ENCODE results near the gene EXOC6B.

The EXOC6B gene

GRCh38 chr2:72825257-72826155 lies at the start of gene EXOC6B:
Gene EXOC6B (minus strand): TSS chr2:72826033.
- peak; percentile 95 for DNase-seq

GRCh38 chr2:72871880-72872279 lies 46.0 kb upstream of the EXOC6B start:
- DNase-seq = no peak

- DNase-seq = no peak
These were observed 45.2 kb upstream of the EXOC6B start for GRCh38 chr2:72871060-72871459.

GRCh38 chr2:72864500-72864899 lies 38.7 kb upstream of the EXOC6B start:
- DNase-seq = no peak

- no peak for DNase-seq
These were observed 37.2 kb upstream of the EXOC6B start for GRCh38 chr2:72863046-72863445.

GRCh38 chr2:72862239-72862988 lies 36.6 kb upstream of the EXOC6B start:
- DNase-seq = peak; percentile 83

GRCh38 chr2:72859831-72860262 lies 34.0 kb upstream of the EXOC6B start:
- peak; percentile 65 for DNase-seq

- no peak for DNase-seq
These were observed 25.5 kb upstream of the EXOC6B start for GRCh38 chr2:72851333-72851732.

GRCh38 chr2:72849138-72849462 lies 23.3 kb upstream of the EXOC6B start:
- DNase-seq = no peak

GRCh38 chr2:72848436-72849137 lies 22.8 kb upstream of the EXOC6B start:
- DNase-seq = no peak

- DNase-seq = no peak
These were observed 21.9 kb upstream of the EXOC6B start for GRCh38 chr2:72847534-72848315.

- no peak for DNase-seq
These were observed 20.6 kb upstream of the EXOC6B start for GRCh38 chr2:72846171-72847095.

- DNase-seq = no peak
These were observed 17.5 kb upstream of the EXOC6B start for GRCh38 chr2:72843301-72843700.

GRCh38 chr2:72841462-72842125 lies 15.8 kb upstream of the EXOC6B start:
- no peak for DNase-seq

GRCh38 chr2:72840066-72840465 lies 14.2 kb upstream of the EXOC6B start:
- DNase-seq = no peak

GRCh38 chr2:72837171-72837570 lies 11.3 kb upstream of the EXOC6B start:
- no peak for DNase-seq

GRCh38 chr2:72835403-72835802 lies 9.6 kb upstream of the EXOC6B start:
- DNase-seq = no peak

GRCh38 chr2:72834596-72834995 lies 8.8 kb upstream of the EXOC6B start:
- DNase-seq = no peak

- no peak for DNase-seq
These were observed 7.4 kb upstream of the EXOC6B start for GRCh38 chr2:72833084-72833714.

GRCh38 chr2:72830273-72830672 lies 4.4 kb upstream of the EXOC6B start:
- DNase-seq = no peak

Measured in NCI-H2171 (cell line).